ENCODE results near the gene ZFYVE1.

The ZFYVE1 gene

GRCh38 chr14:72925171-72925759 lies 101.6 kb downstream of the ZFYVE1 start:
- TF ChIP-seq, protein P1, sequence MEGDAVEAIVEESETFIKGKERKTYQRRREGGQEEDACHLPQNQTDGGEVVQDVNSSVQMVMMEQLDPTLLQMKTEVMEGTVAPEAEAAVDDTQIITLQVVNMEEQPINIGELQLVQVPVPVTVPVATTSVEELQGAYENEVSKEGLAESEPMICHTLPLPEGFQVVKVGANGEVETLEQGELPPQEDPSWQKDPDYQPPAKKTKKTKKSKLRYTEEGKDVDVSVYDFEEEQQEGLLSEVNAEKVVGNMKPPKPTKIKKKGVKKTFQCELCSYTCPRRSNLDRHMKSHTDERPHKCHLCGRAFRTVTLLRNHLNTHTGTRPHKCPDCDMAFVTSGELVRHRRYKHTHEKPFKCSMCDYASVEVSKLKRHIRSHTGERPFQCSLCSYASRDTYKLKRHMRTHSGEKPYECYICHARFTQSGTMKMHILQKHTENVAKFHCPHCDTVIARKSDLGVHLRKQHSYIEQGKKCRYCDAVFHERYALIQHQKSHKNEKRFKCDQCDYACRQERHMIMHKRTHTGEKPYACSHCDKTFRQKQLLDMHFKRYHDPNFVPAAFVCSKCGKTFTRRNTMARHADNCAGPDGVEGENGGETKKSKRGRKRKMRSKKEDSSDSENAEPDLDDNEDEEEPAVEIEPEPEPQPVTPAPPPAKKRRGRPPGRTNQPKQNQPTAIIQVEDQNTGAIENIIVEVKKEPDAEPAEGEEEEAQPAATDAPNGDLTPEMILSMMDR (IDR thresholded peaks at IDR 0.05; ENCODE audit: low read depth, low read length, missing control alignments): no peak
- in situ Hi-C loops (cut with HindIII; ENCODE audit: low sequenced_read_pairs): loop anchor here (10.0 kb wide), 1 partner anchor 410 kb away; no protein-coding TSS in a partner anchor
- no peak for DNase-seq (ENCODE audit: low read depth)
- H3K4me3 ChIP-seq (ENCODE audit: low read depth, low read length): peak overlapping the region; percentile 85

- TF ChIP-seq, protein P1 (IDR thresholded peaks at IDR 0.05; ENCODE audit: low read depth, low read length, missing control alignments): no peak
- DNase-seq (ENCODE audit: low read depth): no peak
- no peak overlapping the region for H3K4me3 ChIP-seq (ENCODE audit: low read depth, low read length)
- in situ Hi-C loops (cut with HindIII; ENCODE audit: low sequenced_read_pairs): loop anchor here (10.0 kb wide), 1 partner anchor 410 kb away; no protein-coding TSS in a partner anchor
Measured at GRCh38 chr14:72924337-72924736, 102.6 kb downstream of the ZFYVE1 start.

GRCh38 chr14:72921396-72921795 lies 105.5 kb downstream of the ZFYVE1 start:
- H3K4me3 ChIP-seq (ENCODE audit: low read depth, low read length): no peak overlapping the region
- no peak for DNase-seq (ENCODE audit: low read depth)
- TF ChIP-seq, protein P1 (IDR thresholded peaks at IDR 0.05; ENCODE audit: low read depth, low read length, missing control alignments): no peak
- in situ Hi-C loops (cut with HindIII; ENCODE audit: low sequenced_read_pairs): loop anchor here (10.0 kb wide), 1 partner anchor 407 kb away; no protein-coding TSS in a partner anchor

GRCh38 chr14:72920008-72920407 lies 106.9 kb downstream of the ZFYVE1 start:
- no peak for DNase-seq (ENCODE audit: low read depth)
- TF ChIP-seq, protein P1 (IDR thresholded peaks at IDR 0.05; ENCODE audit: low read depth, low read length, missing control alignments): no peak
- in situ Hi-C loops (cut with HindIII; ENCODE audit: low sequenced_read_pairs): loop anchor here (10.0 kb wide), 1 partner anchor 405 kb away; no protein-coding TSS in a partner anchor

More at GRCh38 chr14:72920008-72920407, 106.9 kb downstream of the ZFYVE1 start:
- no peak overlapping the region for H3K4me3 ChIP-seq (ENCODE audit: low read depth, low read length)

Data from astrocyte of the cerebellum (primary cell).